ENCODE results near the gene GET4.
A peak's percentile ranks its signal among the peaks of the same experiment; 100 is the strongest.

Gene GET4

DNA sequence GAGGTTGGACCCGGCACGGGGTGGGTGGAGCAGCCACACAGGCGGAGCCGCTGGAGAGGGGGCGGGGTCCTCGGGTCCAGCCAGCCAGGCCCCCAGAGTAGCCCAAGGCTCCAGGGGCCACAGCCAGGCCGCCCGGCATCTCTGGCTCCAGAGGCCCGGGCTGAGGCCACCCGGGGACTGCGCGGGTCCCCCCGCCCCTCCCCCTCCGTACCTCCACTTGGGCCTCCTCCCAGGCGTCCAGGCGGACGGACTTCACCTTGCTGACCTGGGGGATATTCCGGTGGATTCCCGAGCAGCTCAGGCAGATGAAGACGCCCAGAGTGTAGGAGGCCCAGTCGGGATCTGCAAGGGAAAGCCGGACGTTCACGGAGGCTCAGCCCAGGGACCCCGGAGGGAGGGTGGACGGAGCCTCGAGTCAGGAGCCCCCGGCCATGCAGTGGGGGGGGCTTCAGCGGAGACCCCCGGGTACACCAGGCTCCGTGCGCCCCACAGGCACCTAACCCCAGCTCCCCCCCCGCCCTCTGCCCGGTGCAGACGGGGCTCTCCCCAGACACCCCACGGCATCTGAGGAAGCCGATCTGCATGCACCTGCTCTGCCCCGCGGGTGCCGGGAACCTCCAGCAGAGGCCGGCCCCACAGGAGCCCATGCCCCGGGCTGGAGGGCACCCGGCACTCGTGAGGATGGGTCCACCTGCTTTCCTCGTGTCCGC, 59.0 kb downstream of the GET4 start:
- CTCF ChIA-PET = no interaction called here

DNA sequence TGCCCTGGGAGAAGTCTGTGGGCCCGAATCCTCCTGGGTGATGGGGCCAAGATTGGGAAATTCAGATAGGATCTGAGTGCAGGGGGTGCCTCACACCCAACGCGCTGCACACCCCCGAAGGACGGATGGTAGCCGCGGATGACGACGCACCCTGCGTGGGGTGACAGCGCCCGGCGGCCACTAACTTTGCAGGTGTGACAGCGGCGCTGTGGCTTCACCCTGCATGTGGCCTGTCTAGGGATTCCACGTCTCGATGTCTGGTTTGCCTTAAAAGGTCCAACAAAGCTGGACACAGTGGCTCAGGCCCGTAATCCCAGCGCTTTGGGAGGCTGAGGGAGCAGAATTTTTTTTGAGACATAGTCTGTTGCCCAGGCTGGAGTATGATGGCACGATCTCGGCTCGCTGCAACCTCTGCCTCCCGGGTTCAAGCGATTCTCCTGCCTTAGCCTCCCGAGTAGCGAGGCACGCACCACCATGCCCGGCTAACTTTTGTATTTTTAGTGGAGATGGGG, 59.6 kb downstream of the GET4 start:
- no peak overlapping the region for H3K27ac ChIP-seq (ENCODE audit: extremely low read depth, low read depth, low read length)
- CTCF ChIA-PET = interaction anchor here (0.6 kb wide), 1 partner anchor 73 kb away, joined by 4 read pairs; no protein-coding TSS in a partner anchor

More for the DNA sequence above, 59.0 kb downstream of the GET4 start:
- no peak for TF ChIP-seq SETDB1 (IDR thresholded peaks at IDR 0.05; ENCODE audit: insufficient read length, low read length)
- no peak for TF ChIP-seq ZNF223 (tag by site-specific recombination; IDR thresholded peaks at IDR 0.05)
- TF ChIP-seq, protein P1, sequence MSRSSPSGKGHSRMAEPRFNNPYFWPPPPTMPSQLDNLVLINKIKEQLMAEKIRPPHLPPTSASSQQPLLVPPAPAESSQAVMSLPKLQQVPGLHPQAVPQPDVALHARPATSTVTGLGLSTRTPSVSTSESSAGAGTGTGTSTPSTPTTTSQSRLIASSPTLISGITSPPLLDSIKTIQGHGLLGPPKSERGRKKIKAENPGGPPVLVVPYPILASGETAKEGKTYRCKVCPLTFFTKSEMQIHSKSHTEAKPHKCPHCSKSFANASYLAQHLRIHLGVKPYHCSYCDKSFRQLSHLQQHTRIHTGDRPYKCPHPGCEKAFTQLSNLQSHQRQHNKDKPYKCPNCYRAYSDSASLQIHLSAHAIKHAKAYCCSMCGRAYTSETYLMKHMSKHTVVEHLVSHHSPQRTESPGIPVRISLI (tag by site-specific recombination; IDR thresholded peaks at IDR 0.05) = no peak
- H3K27ac ChIP-seq (ENCODE audit: extremely low read depth, low read depth, low read length) = no peak overlapping the region
- H3K9me3 ChIP-seq (ENCODE audit: control insufficient read depth, insufficient read depth, low read depth, low read length) = no peaks in the 10 kb centered on the region
- H3K4me1 ChIP-seq (ENCODE audit: control insufficient read depth, insufficient read depth, low read length) = no peaks in the 10 kb centered on the region
- H3K4me3 ChIP-seq (ENCODE audit: low read depth, low read length) = no peak overlapping the region
- POLR2A ChIA-PET = no interaction called here
- H3K36me3 ChIP-seq (ENCODE audit: control insufficient read depth in 2 of 2, insufficient read depth in 1 of 2, low read length in 2 of 2) = no peaks in the 10 kb centered on the region; a peak in 1 of 3 replicates

DNA sequence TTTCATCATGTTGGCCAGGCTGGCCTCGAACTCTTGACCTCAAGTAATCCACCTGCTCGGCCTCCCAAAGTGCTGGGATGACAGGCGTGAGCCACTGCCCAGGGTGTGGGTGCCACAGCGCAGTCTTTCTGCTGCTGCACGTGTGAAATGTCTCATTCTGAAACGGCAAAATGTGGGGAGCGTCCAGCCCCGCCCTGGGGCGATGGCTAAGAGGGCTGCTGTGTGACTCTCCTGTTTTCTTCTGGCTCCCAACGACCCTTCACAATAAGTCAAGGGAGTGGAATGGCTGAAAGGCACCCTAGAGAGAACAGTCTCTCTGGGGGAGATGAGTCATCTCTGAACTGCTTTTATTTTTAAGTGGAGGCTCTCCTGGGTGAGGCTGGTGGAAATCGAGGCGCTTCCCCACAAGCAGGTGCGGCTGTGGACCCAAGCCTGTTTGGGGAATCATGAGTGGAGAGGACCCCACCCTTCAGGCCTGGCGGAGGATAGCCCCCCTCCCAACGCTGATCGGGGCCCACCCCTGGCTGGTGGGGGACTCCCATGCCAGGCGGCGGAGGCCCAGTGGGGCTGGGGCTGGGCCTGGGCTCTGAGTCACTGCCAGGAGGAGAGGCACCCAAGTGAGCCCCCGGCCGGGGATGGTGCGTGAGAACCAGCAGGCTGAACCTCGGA, 60.2 kb downstream of the GET4 start:
- ChIA-PET POLR2A (no interaction called here), CTCF (interaction anchor here (0.6 kb wide), 1 partner anchor 74 kb away, joined by 4 read pairs; no protein-coding TSS in a partner anchor)
- Histone ChIP-seq H3K4me1 (ENCODE audit: control insufficient read depth, insufficient read depth, low read length) (no peaks in the 10 kb centered on the region), H3K9me3 (ENCODE audit: control insufficient read depth, insufficient read depth, low read depth, low read length) (no peaks in the 10 kb centered on the region), H3K4me3 (ENCODE audit: low read depth, low read length) (no peak overlapping the region), H3K27ac (ENCODE audit: extremely low read depth, low read depth, low read length) (no peak overlapping the region), H3K36me3 (ENCODE audit: control insufficient read depth in 2 of 2, insufficient read depth in 1 of 2, low read length in 2 of 2) (no peaks in the 10 kb centered on the region)
- TF ChIP-seq ZNF830 (tag by site-specific recombination; IDR thresholded peaks at IDR 0.05; ENCODE audit: low read depth) = no peak
- TF ChIP-seq KLF1 (tag by site-specific recombination; IDR thresholded peaks at IDR 0.05) = peak; percentile 48; the same call in 1 of the 2 replicates
- peak; percentile 92 for TF ChIP-seq MYNN (tag by site-specific recombination; IDR thresholded peaks at IDR 0.05; ENCODE audit: borderline replicate concordance)
- TF ChIP-seq ZEB2 (tag by site-specific recombination; IDR thresholded peaks at IDR 0.05) = no peak
- TF ChIP-seq ZNF48 (tag by site-specific recombination; IDR thresholded peaks at IDR 0.05) = no peak
- no peak for TF ChIP-seq ZNF266 (tag by site-specific recombination; IDR thresholded peaks at IDR 0.05; ENCODE audit: low read depth)
- TF ChIP-seq GLIS1 (tag by site-specific recombination; IDR thresholded peaks at IDR 0.05) = peak; percentile 69
- TF ChIP-seq, protein P2, sequence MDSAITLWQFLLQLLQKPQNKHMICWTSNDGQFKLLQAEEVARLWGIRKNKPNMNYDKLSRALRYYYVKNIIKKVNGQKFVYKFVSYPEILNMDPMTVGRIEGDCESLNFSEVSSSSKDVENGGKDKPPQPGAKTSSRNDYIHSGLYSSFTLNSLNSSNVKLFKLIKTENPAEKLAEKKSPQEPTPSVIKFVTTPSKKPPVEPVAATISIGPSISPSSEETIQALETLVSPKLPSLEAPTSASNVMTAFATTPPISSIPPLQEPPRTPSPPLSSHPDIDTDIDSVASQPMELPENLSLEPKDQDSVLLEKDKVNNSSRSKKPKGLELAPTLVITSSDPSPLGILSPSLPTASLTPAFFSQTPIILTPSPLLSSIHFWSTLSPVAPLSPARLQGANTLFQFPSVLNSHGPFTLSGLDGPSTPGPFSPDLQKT (IDR thresholded peaks at IDR 0.05; ENCODE audit: borderline replicate concordance, low read depth, low read length) = no peak
- peak; percentile 58 for TF ChIP-seq ZIC2 (tag by site-specific recombination; IDR thresholded peaks at IDR 0.05)
- TF ChIP-seq ZNF274 (IDR thresholded peaks at IDR 0.05; ENCODE audit: low read length) = no peak
- TF ChIP-seq ZNF274 (tag by site-specific recombination; IDR thresholded peaks at IDR 0.05; ENCODE audit: borderline replicate concordance) = no peak
- peak; percentile 69; the same call in 1 of the 2 replicates for TF ChIP-seq ZFP69B (tag by site-specific recombination; IDR thresholded peaks at IDR 0.05)

More for the DNA sequence above, 59.6 kb downstream of the GET4 start:
- TF ChIP-seq ZBTB48 (tag by site-specific recombination; IDR thresholded peaks at IDR 0.05) = no peak
- TF ChIP-seq ZNF501 (tag by site-specific recombination; IDR thresholded peaks at IDR 0.05) = no peak
- TF ChIP-seq, protein P3, sequence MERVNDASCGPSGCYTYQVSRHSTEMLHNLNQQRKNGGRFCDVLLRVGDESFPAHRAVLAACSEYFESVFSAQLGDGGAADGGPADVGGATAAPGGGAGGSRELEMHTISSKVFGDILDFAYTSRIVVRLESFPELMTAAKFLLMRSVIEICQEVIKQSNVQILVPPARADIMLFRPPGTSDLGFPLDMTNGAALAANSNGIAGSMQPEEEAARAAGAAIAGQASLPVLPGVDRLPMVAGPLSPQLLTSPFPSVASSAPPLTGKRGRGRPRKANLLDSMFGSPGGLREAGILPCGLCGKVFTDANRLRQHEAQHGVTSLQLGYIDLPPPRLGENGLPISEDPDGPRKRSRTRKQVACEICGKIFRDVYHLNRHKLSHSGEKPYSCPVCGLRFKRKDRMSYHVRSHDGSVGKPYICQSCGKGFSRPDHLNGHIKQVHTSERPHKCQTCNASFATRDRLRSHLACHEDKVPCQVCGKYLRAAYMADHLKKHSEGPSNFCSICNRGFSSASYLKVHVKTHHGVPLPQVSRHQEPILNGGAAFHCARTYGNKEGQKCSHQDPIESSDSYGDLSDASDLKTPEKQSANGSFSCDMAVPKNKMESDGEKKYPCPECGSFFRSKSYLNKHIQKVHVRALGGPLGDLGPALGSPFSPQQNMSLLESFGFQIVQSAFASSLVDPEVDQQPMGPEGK (tag by site-specific recombination; IDR thresholded peaks at IDR 0.05) = no peak
- TF ChIP-seq, protein P4, sequence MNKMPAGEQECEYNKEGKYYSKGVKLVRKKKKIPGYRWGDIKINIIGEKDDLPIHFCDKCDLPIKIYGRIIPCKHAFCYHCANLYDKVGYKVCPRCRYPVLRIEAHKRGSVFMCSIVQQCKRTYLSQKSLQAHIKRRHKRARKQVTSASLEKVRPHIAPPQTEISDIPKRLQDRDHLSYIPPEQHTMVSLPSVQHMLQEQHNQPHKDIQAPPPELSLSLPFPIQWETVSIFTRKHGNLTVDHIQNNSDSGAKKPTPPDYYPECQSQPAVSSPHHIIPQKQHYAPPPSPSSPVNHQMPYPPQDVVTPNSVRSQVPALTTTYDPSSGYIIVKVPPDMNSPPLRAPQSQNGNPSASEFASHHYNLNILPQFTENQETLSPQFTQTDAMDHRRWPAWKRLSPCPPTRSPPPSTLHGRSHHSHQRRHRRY (tag by site-specific recombination; IDR thresholded peaks at IDR 0.05) = no peak
- TF ChIP-seq RBAK (tag by site-specific recombination; IDR thresholded peaks at IDR 0.05) = no peak
- TF ChIP-seq ZNF791 (tag by site-specific recombination; IDR thresholded peaks at IDR 0.05) = no peak
- TF ChIP-seq, protein P5, sequence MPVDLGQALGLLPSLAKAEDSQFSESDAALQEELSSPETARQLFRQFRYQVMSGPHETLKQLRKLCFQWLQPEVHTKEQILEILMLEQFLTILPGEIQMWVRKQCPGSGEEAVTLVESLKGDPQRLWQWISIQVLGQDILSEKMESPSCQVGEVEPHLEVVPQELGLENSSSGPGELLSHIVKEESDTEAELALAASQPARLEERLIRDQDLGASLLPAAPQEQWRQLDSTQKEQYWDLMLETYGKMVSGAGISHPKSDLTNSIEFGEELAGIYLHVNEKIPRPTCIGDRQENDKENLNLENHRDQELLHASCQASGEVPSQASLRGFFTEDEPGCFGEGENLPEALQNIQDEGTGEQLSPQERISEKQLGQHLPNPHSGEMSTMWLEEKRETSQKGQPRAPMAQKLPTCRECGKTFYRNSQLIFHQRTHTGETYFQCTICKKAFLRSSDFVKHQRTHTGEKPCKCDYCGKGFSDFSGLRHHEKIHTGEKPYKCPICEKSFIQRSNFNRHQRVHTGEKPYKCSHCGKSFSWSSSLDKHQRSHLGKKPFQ (tag by site-specific recombination; IDR thresholded peaks at IDR 0.05) = no peak
- TF ChIP-seq ZNF114 (tag by site-specific recombination; IDR thresholded peaks at IDR 0.05) = no peak
- no peak for TF ChIP-seq ZNF366 (tag by site-specific recombination; conservative IDR thresholded peaks at IDR 0.05)
- TF ChIP-seq ZNF658 (tag by site-specific recombination; IDR thresholded peaks at IDR 0.05) = no peak
- TF ChIP-seq ZNF37A (tag by site-specific recombination; IDR thresholded peaks at IDR 0.05) = no peak
- no peak for TF ChIP-seq ZNF624 (tag by site-specific recombination; IDR thresholded peaks at IDR 0.05)
- Histone ChIP-seq H3K4me3 (ENCODE audit: low read depth, low read length) (no peak overlapping the region), H3K36me3 (ENCODE audit: control insufficient read depth in 2 of 2, insufficient read depth in 1 of 2, low read length in 2 of 2) (no peaks in the 10 kb centered on the region; a peak in 1 of 3 replicates), H3K4me1 (ENCODE audit: control insufficient read depth, insufficient read depth, low read length) (no peaks in the 10 kb centered on the region), H3K9me3 (ENCODE audit: control insufficient read depth, insufficient read depth, low read depth, low read length) (no peaks in the 10 kb centered on the region)
- POLR2A ChIA-PET = no interaction called here
